Uterus (tissue), 2 donors: Measurements from ENCODE around the gene VAV1.

Experiments used
- CTCF ChIP-seq, 4 experiments: fragments of 200-600 bp in 2 of 4; fragments of 450-650 bp in 2 of 4; sonication (generic) in 2 of 4; IDR thresholded peaks; one replicate each; pipeline ENCODE4 v1.5.1; 2016 to 2019; ENCODE audit warnings: antibody characterized with exemption in 4 of 4, mild to moderate bottlenecking in 2 of 4, moderate library complexity in 1 of 4
- POLR2A ChIP-seq, 2 donors: fragments of 450-650 bp; IDR thresholded peaks; one replicate each; pipeline ENCODE4 v1.6.1; 2016; ENCODE audit warnings: antibody characterized with exemption in 2 of 2, mild to moderate bottlenecking in 1 of 2, moderate library complexity in 1 of 2

- TF ChIP-seq POLR2A (IDR thresholded peaks at IDR 0.05): no peak
- no peak for TF ChIP-seq CTCF (IDR thresholded peaks at IDR 0.05)
These were observed 27.9 kb upstream of the VAV1 start for GRCh38 chr19:6744381-6745301.
